ENCODE measurements around the gene CCDC88C. TPM values are rescaled to one million over a fixed set of nuclear protein-coding genes. Genes with fewer than 3 reads are reported as not detected.

The CCDC88C gene
- total RNA-seq, 1 donor from 2014 or later = 2.8 TPM

DNA sequence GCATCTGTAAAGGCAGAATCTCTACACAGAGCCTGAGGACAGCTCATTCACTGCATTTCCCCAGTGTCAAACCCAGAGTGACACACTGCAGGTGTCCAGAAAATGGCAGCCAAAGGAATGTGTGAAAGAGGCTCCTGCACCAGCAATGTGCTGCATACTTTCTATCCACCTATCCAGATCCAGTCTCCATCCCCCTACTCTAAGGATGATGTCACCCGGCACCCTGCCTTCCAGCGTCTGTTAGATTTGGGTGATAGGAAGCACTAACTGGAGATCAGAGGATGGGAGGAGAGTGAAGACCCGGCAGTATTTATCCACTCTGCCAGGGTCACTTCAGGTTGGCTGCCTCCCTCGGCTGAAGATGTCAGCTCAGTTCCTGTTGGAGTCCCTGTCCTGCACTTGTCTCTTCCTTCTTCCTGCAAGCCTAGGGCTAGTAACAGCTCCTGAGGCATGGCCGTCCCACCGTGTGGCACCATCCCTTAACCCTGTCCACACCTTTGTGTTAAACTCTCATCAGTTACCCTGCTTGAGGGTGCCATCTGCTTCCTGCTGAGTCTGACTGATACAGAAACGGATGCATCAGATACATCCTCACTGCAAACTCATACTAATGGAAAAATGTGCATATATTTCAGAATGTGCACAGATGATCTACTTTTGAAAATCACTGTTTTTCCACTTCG is 160.2 kb downstream of the CCDC88C start:
- no peak for DNase-seq
- peak overlapping the region; percentile 63 for H3K27ac ChIP-seq (replicated peaks)

DNA sequence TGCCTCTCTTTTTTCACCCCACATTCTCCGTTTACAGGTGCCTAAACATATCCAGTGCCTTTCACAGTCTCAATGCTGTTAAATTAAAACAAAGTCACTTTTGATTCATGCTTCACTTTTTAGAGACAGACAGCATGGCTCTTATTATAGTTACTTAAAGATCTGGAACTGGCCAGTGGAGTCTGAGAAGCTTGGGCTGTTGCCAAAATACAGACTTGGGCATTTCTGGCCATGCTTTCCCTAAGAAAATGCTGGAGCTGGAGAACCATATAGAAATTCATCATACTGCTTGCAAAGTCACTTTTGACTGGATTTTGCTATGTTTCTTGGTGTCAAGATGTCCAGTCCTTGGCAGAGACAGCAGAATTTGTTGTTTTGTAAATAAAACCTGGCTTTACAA is 161.0 kb downstream of the CCDC88C start:
- intact Hi-C loops (cut with micrococcal nuclease) = no loop called here
- peaks cover 31% of the 10 kb centered on the region for H3K4me1 ChIP-seq
- H3K27ac ChIP-seq (replicated peaks) = peak overlapping the region; percentile 63
- TF ChIP-seq, protein P1, sequence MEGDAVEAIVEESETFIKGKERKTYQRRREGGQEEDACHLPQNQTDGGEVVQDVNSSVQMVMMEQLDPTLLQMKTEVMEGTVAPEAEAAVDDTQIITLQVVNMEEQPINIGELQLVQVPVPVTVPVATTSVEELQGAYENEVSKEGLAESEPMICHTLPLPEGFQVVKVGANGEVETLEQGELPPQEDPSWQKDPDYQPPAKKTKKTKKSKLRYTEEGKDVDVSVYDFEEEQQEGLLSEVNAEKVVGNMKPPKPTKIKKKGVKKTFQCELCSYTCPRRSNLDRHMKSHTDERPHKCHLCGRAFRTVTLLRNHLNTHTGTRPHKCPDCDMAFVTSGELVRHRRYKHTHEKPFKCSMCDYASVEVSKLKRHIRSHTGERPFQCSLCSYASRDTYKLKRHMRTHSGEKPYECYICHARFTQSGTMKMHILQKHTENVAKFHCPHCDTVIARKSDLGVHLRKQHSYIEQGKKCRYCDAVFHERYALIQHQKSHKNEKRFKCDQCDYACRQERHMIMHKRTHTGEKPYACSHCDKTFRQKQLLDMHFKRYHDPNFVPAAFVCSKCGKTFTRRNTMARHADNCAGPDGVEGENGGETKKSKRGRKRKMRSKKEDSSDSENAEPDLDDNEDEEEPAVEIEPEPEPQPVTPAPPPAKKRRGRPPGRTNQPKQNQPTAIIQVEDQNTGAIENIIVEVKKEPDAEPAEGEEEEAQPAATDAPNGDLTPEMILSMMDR (IDR thresholded peaks at IDR 0.05; ENCODE audit: borderline replicate concordance) = no peak
- H3K9me3 ChIP-seq (replicated peaks) = peaks cover 6% of the 10 kb centered on the region
- DNase-seq = no peak
- no peaks in the 10 kb centered on the region for H3K36me3 ChIP-seq
- no peak overlapping the region for H3K4me3 ChIP-seq
- peaks cover 19% of the 10 kb centered on the region for H3K27me3 ChIP-seq (ENCODE audit: low read depth)

More for the DNA sequence above, 160.2 kb downstream of the CCDC88C start:
- peaks cover 31% of the 10 kb centered on the region for H3K4me1 ChIP-seq
- TF ChIP-seq, protein P1 (IDR thresholded peaks at IDR 0.05; ENCODE audit: borderline replicate concordance) = no peak
- peaks cover 26% of the 10 kb centered on the region for H3K27me3 ChIP-seq (ENCODE audit: low read depth)
- no peak overlapping the region for H3K4me3 ChIP-seq
- peaks cover 6% of the 10 kb centered on the region for H3K9me3 ChIP-seq (replicated peaks)
- no peaks in the 10 kb centered on the region for H3K36me3 ChIP-seq
- intact Hi-C loops (cut with micrococcal nuclease) = no loop called here

DNA sequence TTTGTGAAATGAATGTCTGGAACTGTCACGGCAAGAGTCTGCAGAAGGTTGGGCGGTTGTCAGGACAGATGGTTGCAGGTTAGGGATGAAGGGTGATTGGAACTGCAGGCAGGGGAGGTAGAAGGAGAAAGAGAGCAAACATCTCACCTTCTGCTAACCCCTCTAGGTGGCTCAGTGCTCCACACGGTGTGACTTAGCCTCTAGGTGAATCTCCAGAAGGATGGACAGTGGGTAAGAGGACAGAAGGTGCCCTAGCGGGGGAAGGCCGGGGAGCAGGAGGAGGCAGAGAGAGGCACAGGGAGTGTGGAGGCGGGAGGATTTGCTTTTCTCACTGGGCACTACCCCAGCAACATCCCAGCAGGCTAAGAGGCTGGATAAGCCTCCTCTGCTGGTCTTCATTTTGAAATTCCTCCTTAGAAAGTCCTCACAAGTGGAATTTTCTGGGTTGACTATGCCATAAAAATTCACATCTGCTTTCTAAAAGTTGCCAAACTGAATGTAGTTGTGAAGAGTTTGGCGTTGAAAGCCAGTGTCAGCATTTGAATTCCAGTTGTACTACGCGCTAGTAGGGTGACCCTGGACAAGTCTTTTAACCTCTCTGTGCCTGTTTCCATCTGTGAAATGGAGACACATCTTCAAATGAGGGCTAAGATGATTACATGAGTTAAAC is 162.5 kb downstream of the CCDC88C start:
- Histone ChIP-seq H3K27me3 (ENCODE audit: low read depth) (peaks cover 11% of the 10 kb centered on the region), H3K9me3 (replicated peaks) (no peaks in the 10 kb centered on the region), H3K4me3 (no peak overlapping the region), H3K4me1 (peaks cover 31% of the 10 kb centered on the region), H3K27ac (replicated peaks) (no peak overlapping the region), H3K36me3 (no peaks in the 10 kb centered on the region)
- intact Hi-C loops (cut with micrococcal nuclease) = no loop called here
- no peak for DNase-seq
- TF ChIP-seq, protein P1 (IDR thresholded peaks at IDR 0.05; ENCODE audit: borderline replicate concordance) = no peak

DNA sequence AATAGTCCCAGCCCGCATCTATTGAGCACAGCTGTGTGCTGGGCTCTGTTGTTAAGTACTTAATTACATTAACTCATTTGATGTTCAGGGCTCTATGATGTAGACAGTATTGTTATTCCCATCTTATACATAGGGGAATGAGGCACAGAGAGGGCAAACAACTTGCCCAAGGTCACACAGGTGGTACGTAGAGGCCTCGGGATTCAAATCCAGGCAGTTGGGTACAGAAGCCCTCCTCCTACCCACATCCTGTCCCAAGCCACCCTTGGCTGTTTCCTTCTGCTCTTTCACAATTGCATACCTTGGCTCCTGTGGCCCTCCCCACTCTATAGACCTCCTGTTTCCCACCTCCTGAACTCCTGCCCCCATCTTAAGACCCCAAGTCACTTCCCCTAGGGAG is 163.2 kb downstream of the CCDC88C start:
- no peaks in the 10 kb centered on the region for H3K9me3 ChIP-seq (replicated peaks)
- peaks cover 11% of the 10 kb centered on the region for H3K27me3 ChIP-seq (ENCODE audit: low read depth)
- no peaks in the 10 kb centered on the region for H3K36me3 ChIP-seq
- peaks cover 31% of the 10 kb centered on the region for H3K4me1 ChIP-seq
- TF ChIP-seq, protein P1 (IDR thresholded peaks at IDR 0.05; ENCODE audit: borderline replicate concordance) = no peak
- DNase-seq = no peak
- intact Hi-C loops (cut with micrococcal nuclease) = no loop called here
- H3K4me3 ChIP-seq = peak overlapping the region; percentile 73
- H3K27ac ChIP-seq (replicated peaks) = peak overlapping the region; percentile 49

DNA sequence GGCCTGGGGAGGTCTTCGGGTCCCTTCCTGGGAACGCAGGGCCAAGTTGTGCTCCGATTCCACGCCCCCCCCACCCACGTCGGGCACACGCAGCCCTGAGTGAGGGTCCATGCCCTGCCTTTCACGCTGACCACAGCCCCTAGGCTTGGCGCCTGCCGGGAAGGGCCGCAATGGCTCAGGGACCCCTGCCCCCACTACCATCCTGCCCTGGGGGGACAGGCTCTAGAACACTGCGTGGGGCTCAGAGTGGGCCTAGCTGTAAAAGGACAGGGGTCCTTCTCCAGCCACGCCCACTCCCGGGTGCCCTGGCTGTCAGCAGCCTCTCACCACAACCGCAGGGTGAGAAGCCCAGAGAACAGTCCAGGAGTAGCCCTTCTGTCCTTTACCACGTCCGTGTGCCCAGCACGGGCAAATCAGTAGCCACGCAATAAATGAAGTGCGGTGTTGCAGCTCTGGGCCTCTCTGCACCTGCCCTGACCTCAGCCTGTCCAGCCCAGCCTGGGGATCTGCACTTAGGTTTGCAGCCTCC is 163.8 kb downstream of the CCDC88C start:
- Histone ChIP-seq H3K27me3 (ENCODE audit: low read depth) (peaks cover 11% of the 10 kb centered on the region), H3K9me3 (replicated peaks) (no peaks in the 10 kb centered on the region), H3K4me3 (peak overlapping the region; percentile 73), H3K36me3 (no peaks in the 10 kb centered on the region), H3K27ac (replicated peaks) (peak overlapping the region; percentile 49), H3K4me1 (peaks cover 31% of the 10 kb centered on the region)
- intact Hi-C loops (cut with micrococcal nuclease) = no loop called here
- TF ChIP-seq, protein P1 (IDR thresholded peaks at IDR 0.05; ENCODE audit: borderline replicate concordance) = no peak
- no peak for DNase-seq

Data from left ventricle myocardium inferior (tissue), 1 donor.